ENCODE data around the gene CAMK2D.
A peak's percentile ranks its signal among the peaks of the same experiment; 100 is the strongest.
"Not testable (repeated sequence)": the region's sequence is repeated elsewhere in the genome, so short reads cannot be mapped to it uniquely, and the experiment has no call there.

CAMK2D gene

GRCh38 chr4:113727802-113728201 lies 33.7 kb downstream of the CAMK2D start:
- no peak for DNase-seq

GRCh38 chr4:113725963-113726362 lies 35.6 kb downstream of the CAMK2D start:
- DNase-seq = no peak

- DNase-seq = no peak
Measured at GRCh38 chr4:113718252-113718651, 43.3 kb downstream of the CAMK2D start.

GRCh38 chr4:113711883-113712662 lies 49.5 kb downstream of the CAMK2D start:
- DNase-seq = no peak

GRCh38 chr4:113708250-113708649 lies 53.3 kb downstream of the CAMK2D start:
- no peak for DNase-seq

GRCh38 chr4:113707048-113707447 lies 54.5 kb downstream of the CAMK2D start:
- DNase-seq = no peak

- not testable (repeated sequence) for DNase-seq
Measured at GRCh38 chr4:113705097-113705496, 56.4 kb downstream of the CAMK2D start.

GRCh38 chr4:113702596-113702995 lies 58.9 kb downstream of the CAMK2D start:
- not testable (repeated sequence) for DNase-seq

- no peak for DNase-seq
Measured at GRCh38 chr4:113701169-113701568, 60.4 kb downstream of the CAMK2D start.

- DNase-seq = no peak
Measured at GRCh38 chr4:113700602-113701150, 60.9 kb downstream of the CAMK2D start.

- DNase-seq = no peak
Measured at GRCh38 chr4:113699772-113700171, 61.8 kb downstream of the CAMK2D start.

GRCh38 chr4:113697429-113697828 lies 64.1 kb downstream of the CAMK2D start:
- no peak for DNase-seq

GRCh38 chr4:113695328-113696169 lies 66.0 kb downstream of the CAMK2D start:
- DNase-seq = no peak

GRCh38 chr4:113694008-113694407 lies 67.5 kb downstream of the CAMK2D start:
- no peak for DNase-seq

- no peak for DNase-seq
Measured at GRCh38 chr4:113692809-113693411, 68.6 kb downstream of the CAMK2D start.

GRCh38 chr4:113691676-113692075 lies 69.9 kb downstream of the CAMK2D start:
- no peak for DNase-seq

- peak in 1 of 2 donors; percentile 19 for DNase-seq
Measured at GRCh38 chr4:113689394-113689793, 72.1 kb downstream of the CAMK2D start.

GRCh38 chr4:113687067-113687718 lies 74.3 kb downstream of the CAMK2D start:
- DNase-seq = no peak

GRCh38 chr4:113685157-113685556 lies 76.4 kb downstream of the CAMK2D start:
- not testable (repeated sequence) for DNase-seq

GRCh38 chr4:113684534-113685091 lies 76.9 kb downstream of the CAMK2D start:
- no peak for DNase-seq

- peak in 1 of 2 donors; percentile 43 for DNase-seq
Measured at GRCh38 chr4:113682730-113683537, 78.6 kb downstream of the CAMK2D start.

All from bone marrow (tissue), 2 donors.